Liver (tissue), 9 donors: Measurements from ENCODE around the gene KCNQ1. TPM values are rescaled to one million over a fixed set of nuclear protein-coding genes. Genes with fewer than 3 reads are reported as not detected.

Experiments
- DNase-seq: peaks from one replicate; pipeline ENCODE4 v3.0.0-alpha.2; 2017; ENCODE audit warnings: low spot score
- H3K27ac ChIP-seq, 2 donors: one replicate each; pipeline ENCODE4 v1.7.0; 2013; ENCODE audit warnings: inconsistent platforms in 2 of 2, low read length in 2 of 2, control low read depth in 1 of 2, low read depth in 1 of 2, mild to moderate bottlenecking in 1 of 2
- H3K27me3 ChIP-seq, 4 donors: one replicate each; pipeline versions ENCODE4 v1.6.1 to v1.7.0; 2013; ENCODE audit warnings: low read length in 3 of 4, inconsistent platforms in 1 of 4, mild to moderate bottlenecking in 1 of 4, moderate library complexity in 1 of 4; ENCODE audit not compliant: control insufficient read depth in 4 of 4, insufficient read depth in 4 of 4
- H3K36me3 ChIP-seq, 4 donors: one replicate each; pipeline versions ENCODE4 v1.6.1 to v1.7.0; 2013; ENCODE audit warnings: low read length in 3 of 4, mild to moderate bottlenecking in 3 of 4, low read depth in 1 of 4, moderate library complexity in 1 of 4; ENCODE audit not compliant: control insufficient read depth in 4 of 4, insufficient read depth in 3 of 4
- H3K4me1 ChIP-seq, 4 donors: one replicate each; pipeline versions ENCODE4 v1.6.1 to v1.7.0; 2013; ENCODE audit warnings: low read length in 3 of 4, mild to moderate bottlenecking in 3 of 4, moderate library complexity in 1 of 4; ENCODE audit not compliant: control insufficient read depth in 4 of 4, insufficient read depth in 4 of 4
- H3K4me3 ChIP-seq, 3 donors: one replicate each; pipeline versions ENCODE4 v1.6.1 to v1.7.0; 2013; ENCODE audit warnings: low read length in 3 of 3, control low read depth in 1 of 3, low read depth in 1 of 3, mild to moderate bottlenecking in 1 of 3
- H3K9ac ChIP-seq, 2 donors: one replicate each; pipeline ENCODE4 v1.7.0; 2013; ENCODE audit warnings: low read length in 2 of 2, mild to moderate bottlenecking in 2 of 2, moderate library complexity in 2 of 2, control low read depth in 1 of 2, low read depth in 1 of 2
- H3K9me3 ChIP-seq, 4 donors: one replicate each; pipeline versions ENCODE4 v1.6.1 to v1.7.0; 2013; ENCODE audit warnings: low read length in 3 of 4; ENCODE audit not compliant: control insufficient read depth in 4 of 4
- CTCF ChIP-seq: fragments of 150-350 bp; IDR thresholded peaks from 2 replicates; pipeline ENCODE4 v1.5.1; 2017; ENCODE audit warnings: improper control_type of control experiment, low read depth, low read length; ENCODE audit not compliant: missing input control
- EGR1 ChIP-seq, 2 donors: IDR thresholded peaks; 2 replicates each; pipeline ENCODE4 v1.6.1; 2016 to 2018; ENCODE audit warnings: antibody characterized with exemption in 2 of 2, low read depth in 2 of 2
- FOXA1 ChIP-seq: IDR thresholded peaks from 2 replicates; pipeline ENCODE4 v1.6.1; 2016; ENCODE audit warnings: antibody characterized with exemption
- FOXA2 ChIP-seq: IDR thresholded peaks from 2 replicates; pipeline ENCODE4 v1.6.1; 2016; ENCODE audit warnings: antibody characterized with exemption
- GABPA ChIP-seq, 2 donors: IDR thresholded peaks in 1 of 2; conservative IDR thresholded peaks in 1 of 2; 2 replicates each; pipeline ENCODE4 v1.6.1; 2016; ENCODE audit warnings: antibody characterized with exemption in 2 of 2, mild to moderate bottlenecking in 1 of 2, moderate library complexity in 1 of 2
- HNF4A ChIP-seq, 2 donors: conservative IDR thresholded peaks; 2 replicates each; pipeline ENCODE4 v1.6.1; 2016; ENCODE audit warnings: antibody characterized with exemption in 2 of 2, mild to moderate bottlenecking in 2 of 2
- JUND ChIP-seq, 2 donors: IDR thresholded peaks; 2 replicates each; pipeline ENCODE4 v1.6.1; 2016; ENCODE audit warnings: antibody characterized with exemption in 2 of 2
- MAX ChIP-seq: IDR thresholded peaks from 2 replicates; pipeline ENCODE4 v1.6.1; 2016; ENCODE audit warnings: antibody characterized with exemption
- RXRA ChIP-seq, 2 donors: IDR thresholded peaks; 2 replicates each; pipeline ENCODE4 v1.6.1; 2017 to 2018; ENCODE audit warnings: antibody characterized with exemption in 2 of 2, mild to moderate bottlenecking in 1 of 2
- SP1 ChIP-seq: IDR thresholded peaks from 2 replicates; pipeline ENCODE4 v1.6.1; 2018; ENCODE audit warnings: antibody characterized with exemption, mild to moderate bottlenecking
- TAF1 ChIP-seq: conservative IDR thresholded peaks from 2 replicates; pipeline ENCODE4 v1.6.1; 2016; ENCODE audit warnings: antibody characterized with exemption, mild to moderate bottlenecking
- YY1 ChIP-seq: IDR thresholded peaks from 2 replicates; pipeline ENCODE4 v1.6.1; 2016; ENCODE audit warnings: antibody characterized with exemption, mild to moderate bottlenecking
- ZBTB33 ChIP-seq: IDR thresholded peaks from 2 replicates; pipeline ENCODE4 v1.6.1; 2016; ENCODE audit warnings: antibody characterized with exemption
- WGBS: extraction: QIAGEN DNeasy Blood & Tissue Kit; methylation state at CpG from one replicate; pipeline ENCODE4 v1.1.7; 2013; 5-methylcytosine and 5-hydroxymethylcytosine counted together
- polyA plus RNA-seq, 2 donors: library from polyadenylated mRNA; stranded (reverse) in 1 of 2; unstranded in 1 of 2; fragments of 200-250 nt in 1 of 2; fragments of >200 nt in 1 of 2; fragmentation: Nextera tagmentation in 1 of 2; extraction: Ambion mirVana in 1 of 2; gene quantifications; one replicate each; pipeline versions ENCODE4 v1.2.1 to v1.2.3, GENCODE V29; 2013 to 2015
- total RNA-seq, 2 donors: library from RNA; depleted of rRNA; stranded (reverse); fragments of >200 nt; gene quantifications; one replicate each; pipeline ENCODE4 v1.2.3, GENCODE V29; 2014
- TF ChIP-seq, protein P1 (sequence below): IDR thresholded peaks from 2 replicates; pipeline ENCODE4 v1.6.1; 2016; ENCODE audit warnings: antibody characterized with exemption, mild to moderate bottlenecking
- TF ChIP-seq, protein P2 (sequence below): IDR thresholded peaks from 2 replicates; pipeline ENCODE4 v1.6.1; 2016; ENCODE audit warnings: antibody characterized with exemption
- donor health status: healthy.
- donor health status: healthy.
- donor health status: healthy.
- donor health status: healthy.
- donor health status: healthy.

KCNQ1 gene
- total and polyA plus RNA-seq, 4 donors = 0.31 to 2.2 (median 1.5) TPM

DNA sequence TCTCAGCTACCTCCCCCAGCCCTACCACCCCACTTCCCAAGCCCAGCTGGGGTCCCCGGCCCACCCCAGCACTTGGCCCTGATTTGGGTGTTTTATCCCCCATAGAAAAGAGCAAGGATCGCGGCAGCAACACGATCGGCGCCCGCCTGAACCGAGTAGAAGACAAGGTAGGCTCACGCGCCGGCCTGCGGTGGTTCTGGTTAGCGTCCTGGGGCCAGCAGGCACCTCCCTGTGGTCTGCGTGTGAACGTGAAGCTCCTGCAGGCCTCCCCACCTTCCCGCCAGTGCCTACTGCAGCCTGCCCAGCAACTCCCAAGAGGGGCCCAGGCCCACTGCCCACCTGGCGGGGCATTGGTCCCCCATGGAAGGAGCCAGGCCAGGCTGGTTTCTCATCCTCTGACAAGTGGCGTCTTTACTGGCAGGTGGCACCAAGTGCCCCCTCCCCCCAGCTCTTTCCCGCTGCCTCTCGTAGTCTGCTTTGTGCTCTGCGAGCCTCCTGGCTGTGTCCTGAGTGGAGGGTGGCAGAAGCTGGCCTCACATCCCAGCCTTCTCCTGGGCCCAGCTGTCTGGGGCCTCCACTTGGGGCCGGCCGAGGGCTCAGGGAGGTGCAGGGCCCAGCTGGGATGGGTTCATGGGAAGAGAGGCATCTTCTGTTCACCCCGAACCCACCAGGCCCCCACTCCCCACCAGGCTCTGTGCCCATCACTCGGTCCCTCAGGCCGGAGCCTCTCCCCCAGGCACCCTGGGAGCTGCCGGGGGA is 333.2 kb downstream of the KCNQ1 start:
- H3K27me3 ChIP-seq = no peaks in the 10 kb centered on the region
- H3K27ac ChIP-seq = no peak overlapping the region
- no peak for TF ChIP-seq YY1
- no peak for TF ChIP-seq TAF1
- TF ChIP-seq FOXA1 = no peak
- no peak for TF ChIP-seq EGR1 (IDR thresholded peaks at IDR 0.05; ENCODE audit: low read depth in 2 of 2)
- TF ChIP-seq HNF4A (conservative IDR thresholded peaks at IDR 0.05) = no peak
- TF ChIP-seq CTCF = no peak
- TF ChIP-seq SP1 = no peak
- TF ChIP-seq, protein P1, sequence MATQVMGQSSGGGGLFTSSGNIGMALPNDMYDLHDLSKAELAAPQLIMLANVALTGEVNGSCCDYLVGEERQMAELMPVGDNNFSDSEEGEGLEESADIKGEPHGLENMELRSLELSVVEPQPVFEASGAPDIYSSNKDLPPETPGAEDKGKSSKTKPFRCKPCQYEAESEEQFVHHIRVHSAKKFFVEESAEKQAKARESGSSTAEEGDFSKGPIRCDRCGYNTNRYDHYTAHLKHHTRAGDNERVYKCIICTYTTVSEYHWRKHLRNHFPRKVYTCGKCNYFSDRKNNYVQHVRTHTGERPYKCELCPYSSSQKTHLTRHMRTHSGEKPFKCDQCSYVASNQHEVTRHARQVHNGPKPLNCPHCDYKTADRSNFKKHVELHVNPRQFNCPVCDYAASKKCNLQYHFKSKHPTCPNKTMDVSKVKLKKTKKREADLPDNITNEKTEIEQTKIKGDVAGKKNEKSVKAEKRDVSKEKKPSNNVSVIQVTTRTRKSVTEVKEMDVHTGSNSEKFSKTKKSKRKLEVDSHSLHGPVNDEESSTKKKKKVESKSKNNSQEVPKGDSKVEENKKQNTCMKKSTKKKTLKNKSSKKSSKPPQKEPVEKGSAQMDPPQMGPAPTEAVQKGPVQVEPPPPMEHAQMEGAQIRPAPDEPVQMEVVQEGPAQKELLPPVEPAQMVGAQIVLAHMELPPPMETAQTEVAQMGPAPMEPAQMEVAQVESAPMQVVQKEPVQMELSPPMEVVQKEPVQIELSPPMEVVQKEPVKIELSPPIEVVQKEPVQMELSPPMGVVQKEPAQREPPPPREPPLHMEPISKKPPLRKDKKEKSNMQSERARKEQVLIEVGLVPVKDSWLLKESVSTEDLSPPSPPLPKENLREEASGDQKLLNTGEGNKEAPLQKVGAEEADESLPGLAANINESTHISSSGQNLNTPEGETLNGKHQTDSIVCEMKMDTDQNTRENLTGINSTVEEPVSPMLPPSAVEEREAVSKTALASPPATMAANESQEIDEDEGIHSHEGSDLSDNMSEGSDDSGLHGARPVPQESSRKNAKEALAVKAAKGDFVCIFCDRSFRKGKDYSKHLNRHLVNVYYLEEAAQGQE = no peak
- no peak for TF ChIP-seq RXRA (IDR thresholded peaks at IDR 0.05)
- TF ChIP-seq MAX = no peak
- no peak for TF ChIP-seq JUND (IDR thresholded peaks at IDR 0.05)
- TF ChIP-seq FOXA2 = no peak
- no peak for TF ChIP-seq GABPA (IDR thresholded peaks at IDR 0.05 in 1 of 2, conservative IDR thresholded peaks at IDR 0.05 in 1 of 2)
- no peak for TF ChIP-seq ZBTB33
- TF ChIP-seq, protein P2, sequence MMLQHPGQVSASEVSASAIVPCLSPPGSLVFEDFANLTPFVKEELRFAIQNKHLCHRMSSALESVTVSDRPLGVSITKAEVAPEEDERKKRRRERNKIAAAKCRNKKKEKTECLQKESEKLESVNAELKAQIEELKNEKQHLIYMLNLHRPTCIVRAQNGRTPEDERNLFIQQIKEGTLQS = no peak
- H3K4me1 ChIP-seq = peaks cover 6 to 18% (median 11%) of the 10 kb centered on the region in 4 donors
- no peak overlapping the region for H3K4me3 ChIP-seq
- no peak overlapping the region for H3K9ac ChIP-seq
- peak; percentile 52 for DNase-seq
- no peaks in the 10 kb centered on the region for H3K9me3 ChIP-seq
- 81% methylated on average over 27 of the region's 27 CpGs for WGBS
- H3K36me3 ChIP-seq = no peaks in the 10 kb centered on the region
